Measurements from ENCODE around the gene CHD9.

DNA sequence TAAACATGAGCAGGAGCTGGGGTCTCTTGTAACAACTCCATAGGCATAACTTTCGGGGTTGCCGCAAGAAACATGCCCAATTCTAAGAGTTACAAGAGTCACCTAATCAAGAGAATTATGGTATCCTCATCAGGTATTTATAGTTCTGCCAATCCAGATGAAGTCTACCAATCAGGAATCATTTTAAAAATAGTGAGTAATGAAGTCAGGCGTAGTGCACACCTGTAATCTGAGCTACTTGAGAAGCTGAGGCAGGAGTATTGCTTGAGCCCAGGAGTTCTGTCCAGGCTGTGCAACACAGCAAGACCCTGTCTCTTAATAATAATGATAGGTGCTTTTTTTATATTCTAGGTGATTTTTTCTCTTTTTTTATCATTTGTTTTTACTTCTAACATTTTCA, 251.0 kb downstream of the CHD9 start:
- TF ChIP-seq, protein P1, sequence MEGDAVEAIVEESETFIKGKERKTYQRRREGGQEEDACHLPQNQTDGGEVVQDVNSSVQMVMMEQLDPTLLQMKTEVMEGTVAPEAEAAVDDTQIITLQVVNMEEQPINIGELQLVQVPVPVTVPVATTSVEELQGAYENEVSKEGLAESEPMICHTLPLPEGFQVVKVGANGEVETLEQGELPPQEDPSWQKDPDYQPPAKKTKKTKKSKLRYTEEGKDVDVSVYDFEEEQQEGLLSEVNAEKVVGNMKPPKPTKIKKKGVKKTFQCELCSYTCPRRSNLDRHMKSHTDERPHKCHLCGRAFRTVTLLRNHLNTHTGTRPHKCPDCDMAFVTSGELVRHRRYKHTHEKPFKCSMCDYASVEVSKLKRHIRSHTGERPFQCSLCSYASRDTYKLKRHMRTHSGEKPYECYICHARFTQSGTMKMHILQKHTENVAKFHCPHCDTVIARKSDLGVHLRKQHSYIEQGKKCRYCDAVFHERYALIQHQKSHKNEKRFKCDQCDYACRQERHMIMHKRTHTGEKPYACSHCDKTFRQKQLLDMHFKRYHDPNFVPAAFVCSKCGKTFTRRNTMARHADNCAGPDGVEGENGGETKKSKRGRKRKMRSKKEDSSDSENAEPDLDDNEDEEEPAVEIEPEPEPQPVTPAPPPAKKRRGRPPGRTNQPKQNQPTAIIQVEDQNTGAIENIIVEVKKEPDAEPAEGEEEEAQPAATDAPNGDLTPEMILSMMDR (IDR thresholded peaks at IDR 0.05) = no peak
- no peak for TF ChIP-seq POLR2A (IDR thresholded peaks at IDR 0.05)
